HEK293 (cell line): ENCODE results near the gene GTF3C5.

Source experiments
- ATF2 ChIP-seq: fragments of 450-650 bp; formaldehyde crosslinking; IDR thresholded peaks from 2 replicates; pipeline ENCODE4 v1.5.1; 2016; ENCODE audit warnings: missing biosample characterization, missing genetic modification characterization, low read depth
- CTCF ChIP-seq: fragments of 450-650 bp; formaldehyde crosslinking; IDR thresholded peaks from 2 replicates; pipeline ENCODE4 v1.5.1; 2016; ENCODE audit warnings: missing biosample characterization, missing genetic modification characterization
- HOXC10 ChIP-seq: sonication (generic); formaldehyde crosslinking; IDR thresholded peaks from 2 replicates; pipeline ENCODE4 v1.8.1; 2023; ENCODE audit warnings: mild to moderate bottlenecking, missing genetic modification reagents
- MZF1 ChIP-seq: fragments of 450-650 bp; formaldehyde crosslinking; IDR thresholded peaks from 2 replicates; pipeline ENCODE4 v1.5.1; 2017; ENCODE audit warnings: missing biosample characterization, missing genetic modification characterization, borderline replicate concordance
- YY1 ChIP-seq: fragments of 450-650 bp; formaldehyde crosslinking; IDR thresholded peaks from 2 replicates; pipeline ENCODE4 v1.5.1; 2018; ENCODE audit warnings: missing biosample characterization, missing genetic modification characterization
- ZBTB26 ChIP-seq: fragments of 450-650 bp; formaldehyde crosslinking; optimal IDR thresholded peaks from 2 replicates; pipeline ENCODE3; 2016; ENCODE audit warnings: missing biosample characterization, mild to moderate bottlenecking, missing genetic modification characterization
- ZBTB44 ChIP-seq: fragments of 450-650 bp; IDR thresholded peaks from 2 replicates; pipeline ENCODE4 v1.5.1; 2018; ENCODE audit warnings: missing biosample characterization, mild to moderate bottlenecking, missing genetic modification characterization
- ZBTB49 ChIP-seq: fragments of 450-650 bp; formaldehyde crosslinking; IDR thresholded peaks from 2 replicates; pipeline ENCODE4 v1.5.1; 2016; ENCODE audit warnings: missing biosample characterization, missing genetic modification characterization, low read depth
- ZIC2 ChIP-seq: fragments of 450-650 bp; formaldehyde crosslinking; IDR thresholded peaks from 2 replicates; pipeline ENCODE4 v1.5.1; 2016; ENCODE audit warnings: missing biosample characterization, missing genetic modification characterization
- ZNF26 ChIP-seq: fragments of 450-650 bp; formaldehyde crosslinking; IDR thresholded peaks from 2 replicates; pipeline ENCODE4 v1.5.1; 2016; ENCODE audit warnings: missing biosample characterization, missing genetic modification characterization
- ZNF488 ChIP-seq: fragments of 450-650 bp; formaldehyde crosslinking; IDR thresholded peaks from 2 replicates; pipeline ENCODE4 v1.5.1; 2016; ENCODE audit warnings: missing biosample characterization, missing genetic modification characterization
- ZSCAN5A ChIP-seq: fragments of 450-650 bp; formaldehyde crosslinking; IDR thresholded peaks from 2 replicates; pipeline ENCODE4 v1.5.1; 2016; ENCODE audit warnings: missing biosample characterization, missing genetic modification characterization

- no peak for TF ChIP-seq CTCF (tag by site-specific recombination)
- no peak for TF ChIP-seq ZBTB44 (tag by site-specific recombination)
- no peak for TF ChIP-seq ATF2
- no peak for TF ChIP-seq YY1
- TF ChIP-seq ZNF488 (tag by site-specific recombination): no peak
- TF ChIP-seq HOXC10 (CRISPR knock-in tag): no peak
- TF ChIP-seq ZSCAN5A (tag by site-specific recombination): no peak
- TF ChIP-seq ZBTB49: no peak
- no peak for TF ChIP-seq ZNF26 (tag by site-specific recombination)
- no peak for TF ChIP-seq MZF1 (tag by site-specific recombination)
- no peak for TF ChIP-seq ZBTB26
- no peak for TF ChIP-seq ZIC2
These were observed 20.6 kb downstream of the GTF3C5 start for GRCh38 chr9:133051281-133051900.
